ENCODE data around the gene COL23A1.

COL23A1 gene

DNA sequence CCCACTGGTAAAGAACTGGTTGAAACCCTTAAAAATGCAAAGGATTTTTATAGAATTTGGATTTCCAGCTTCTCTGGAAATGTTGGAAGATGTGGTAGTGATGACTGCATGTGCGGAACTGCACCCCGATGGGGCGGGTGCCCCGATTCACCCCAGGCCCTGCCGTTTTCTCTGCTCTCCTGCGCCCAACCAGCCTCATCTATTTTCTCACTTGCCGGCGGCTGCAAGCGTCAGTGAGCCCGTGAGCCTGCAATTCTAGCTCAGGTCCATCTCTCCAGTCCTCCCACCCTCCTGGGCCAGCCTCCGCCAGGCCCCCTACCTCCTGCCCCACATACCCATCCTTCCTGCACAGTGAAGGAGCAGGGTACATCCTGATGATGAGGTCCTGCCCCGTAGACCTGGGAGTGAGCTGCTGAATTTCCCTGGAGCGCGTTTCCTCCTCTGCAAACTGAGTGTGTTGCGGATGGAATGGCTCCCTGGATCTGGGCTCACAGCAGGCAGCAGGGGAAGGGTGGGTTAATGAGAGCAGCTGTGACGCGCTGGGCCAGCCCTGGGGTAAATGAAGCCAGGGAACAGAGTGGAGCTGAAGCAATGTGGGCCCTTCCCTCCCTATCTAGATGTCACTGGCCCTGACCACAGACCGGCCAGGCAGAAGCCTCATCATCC lies 311.7 kb downstream of the COL23A1 start:
- TF ChIP-seq CTCF (IDR thresholded peaks at IDR 0.05; ENCODE audit: low read depth, low read length, missing control alignments): no peak
- DNase-seq (ENCODE audit: extremely low read depth, low read depth): no peak

GRCh38 chr5:178277866-178278265 lies 312.3 kb downstream of the COL23A1 start:
- DNase-seq (ENCODE audit: extremely low read depth, low read depth): no peak
- no peak overlapping the region for H3K4me3 ChIP-seq (replicated peaks; ENCODE audit: low read depth, low read length)
- TF ChIP-seq CTCF (IDR thresholded peaks at IDR 0.05; ENCODE audit: low read depth, low read length, missing control alignments): no peak

More for the DNA sequence above, 311.7 kb downstream of the COL23A1 start:
- no peak overlapping the region for H3K4me3 ChIP-seq (replicated peaks; ENCODE audit: low read depth, low read length)

DNA sequence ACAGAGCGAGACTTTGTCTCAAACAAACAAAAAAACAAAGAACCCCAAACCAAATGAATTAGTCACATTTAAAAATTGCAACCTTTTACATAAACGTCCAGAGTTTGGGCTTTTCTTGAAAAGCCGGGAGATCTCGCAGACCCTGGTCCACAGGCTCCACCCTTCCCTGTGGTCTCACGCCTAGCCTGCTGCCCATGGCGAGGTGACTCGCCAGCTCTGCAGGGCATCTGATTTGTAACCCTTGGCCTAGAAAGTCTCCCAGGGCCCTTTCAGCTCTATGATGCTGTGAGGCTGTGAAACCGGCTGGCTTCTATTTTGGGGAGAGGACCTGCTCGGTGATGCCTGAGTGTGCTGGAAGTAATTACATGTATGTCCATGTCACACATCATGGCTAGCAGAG lies 312.8 kb downstream of the COL23A1 start:
- no peak overlapping the region for H3K4me3 ChIP-seq (replicated peaks; ENCODE audit: low read depth, low read length)
- no peak for DNase-seq (ENCODE audit: extremely low read depth, low read depth)
- no peak for TF ChIP-seq CTCF (IDR thresholded peaks at IDR 0.05; ENCODE audit: low read depth, low read length, missing control alignments)

DNA sequence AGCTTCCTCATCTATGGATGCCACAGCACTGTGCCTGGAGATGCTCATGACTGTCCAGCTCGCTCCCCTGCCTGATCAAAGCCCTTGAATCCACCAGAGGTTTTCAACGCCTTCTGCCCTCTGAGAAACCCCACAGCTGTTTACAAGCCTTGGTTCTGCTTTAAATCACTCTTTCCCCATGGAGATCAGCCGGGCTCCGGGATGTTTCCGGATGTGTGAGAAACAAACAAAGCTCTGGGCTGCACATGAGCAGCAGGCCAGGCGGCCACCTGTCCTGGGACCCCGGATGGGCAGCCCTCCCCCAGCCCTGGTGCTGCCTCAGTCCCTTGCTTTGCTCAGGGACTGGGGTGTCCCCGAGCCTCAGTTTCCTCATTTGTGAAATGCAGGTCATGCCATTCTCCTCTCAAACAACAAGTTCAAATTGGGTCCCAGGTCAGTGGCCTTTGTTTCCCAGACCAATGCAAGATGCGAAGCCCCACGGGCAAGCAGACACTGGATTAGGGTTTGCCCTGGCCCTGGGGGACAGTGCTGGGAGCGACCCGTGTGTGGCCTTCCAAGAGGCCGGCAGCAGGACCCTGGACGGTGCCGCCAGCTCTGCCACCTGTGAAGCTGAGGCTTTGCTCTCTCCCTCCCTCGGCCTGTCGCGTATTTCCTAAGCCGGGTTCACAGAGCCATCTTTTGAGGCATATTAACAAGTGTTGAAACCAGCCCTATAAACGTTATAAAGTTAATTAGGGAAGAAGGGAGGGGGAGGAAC lies 315.2 kb downstream of the COL23A1 start:
- DNase-seq (ENCODE audit: extremely low read depth, low read depth): no peak
- H3K4me3 ChIP-seq (replicated peaks; ENCODE audit: low read depth, low read length): no peak overlapping the region
- no peak for TF ChIP-seq CTCF (IDR thresholded peaks at IDR 0.05; ENCODE audit: low read depth, low read length, missing control alignments)

DNA sequence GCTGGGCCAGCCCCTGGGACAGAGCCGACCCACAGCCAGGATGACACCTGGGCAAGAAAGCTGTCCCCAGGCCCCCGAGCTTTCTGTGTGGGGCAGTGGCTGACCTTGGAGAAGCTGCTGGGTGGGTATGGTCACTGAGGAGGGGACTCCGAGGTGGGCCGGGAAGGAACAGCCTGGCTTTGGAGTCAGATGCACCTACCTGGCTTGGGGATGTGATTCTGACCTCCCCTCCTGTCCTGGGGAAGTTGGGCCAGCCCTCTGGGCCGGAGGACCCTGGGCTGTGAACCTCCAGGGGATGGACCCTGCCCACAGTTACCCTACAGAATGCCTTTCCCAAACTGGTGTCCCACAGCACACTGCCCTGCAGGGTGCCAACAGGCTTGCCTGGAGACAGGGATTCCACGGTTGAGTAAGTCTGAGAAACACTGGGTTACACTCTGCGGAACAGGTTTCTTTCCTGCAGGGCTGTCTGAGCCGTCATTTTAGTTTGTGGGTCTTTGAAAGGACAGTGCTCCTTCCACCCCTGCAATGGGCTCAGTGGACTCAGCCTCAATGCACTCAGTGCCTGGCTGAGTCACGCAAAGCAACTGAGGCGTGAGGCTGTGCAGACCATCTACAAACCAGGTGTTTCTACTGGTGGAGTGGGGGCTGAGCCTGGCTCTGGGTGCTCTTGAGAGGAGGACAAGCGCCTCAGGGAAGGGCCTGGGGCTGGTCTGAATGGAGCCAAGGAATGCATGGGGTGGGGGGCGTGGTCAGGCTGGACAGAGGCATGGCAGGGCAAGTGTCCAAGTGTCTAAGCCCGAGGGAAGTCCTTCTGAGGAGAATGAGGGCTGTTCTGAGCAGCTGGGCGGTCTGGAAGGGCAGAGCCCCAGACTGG lies 316.3 kb downstream of the COL23A1 start:
- no peak for TF ChIP-seq CTCF (IDR thresholded peaks at IDR 0.05; ENCODE audit: low read depth, low read length, missing control alignments)
- DNase-seq (ENCODE audit: extremely low read depth, low read depth): no peak
- H3K4me3 ChIP-seq (replicated peaks; ENCODE audit: low read depth, low read length): no peak overlapping the region

GRCh38 chr5:178273041-178273440 lies 317.2 kb downstream of the COL23A1 start:
- TF ChIP-seq CTCF (IDR thresholded peaks at IDR 0.05; ENCODE audit: low read depth, low read length, missing control alignments): no peak
- H3K4me3 ChIP-seq (replicated peaks; ENCODE audit: low read depth, low read length): no peak overlapping the region
- DNase-seq (ENCODE audit: extremely low read depth, low read depth): no peak
